HG03342 (cell line): ENCODE measurements around the gene BMP6.

Experiments used
- ATAC-seq: cut with Tn5 transposase; IDR thresholded peaks from one replicate; pipeline ENCODE4 v1.9.1; 2021; ENCODE audit warnings: mild to moderate bottlenecking, moderate library complexity; ENCODE audit not compliant: unreplicated experiment

The BMP6 gene

GRCh38 chr6:7719364-7719850 is 6.5 kb upstream of the BMP6 start:
- no peak for ATAC-seq

- ATAC-seq: no peak
Observed at GRCh38 chr6:7720346-7720745, 5.6 kb upstream of the BMP6 start.

GRCh38 chr6:7721649-7722048 is 4.2 kb upstream of the BMP6 start:
- no peak for ATAC-seq

GRCh38 chr6:7723041-7723447 is 2.9 kb upstream of the BMP6 start:
- ATAC-seq: no peak

- no peak for ATAC-seq
Observed at GRCh38 chr6:7723554-7723953, 2.3 kb upstream of the BMP6 start.

- ATAC-seq: no peak
Observed at GRCh38 chr6:7725412-7725811, 487 bp upstream of the BMP6 start.

- no peak for ATAC-seq
Observed at GRCh38 chr6:7726416-7727085, 652 bp downstream of the BMP6 start.

- ATAC-seq: no peak
Observed at GRCh38 chr6:7727086-7727945, 1.4 kb downstream of the BMP6 start.

- peak; percentile 40 for ATAC-seq
Observed at GRCh38 chr6:7727946-7728854, 2.3 kb downstream of the BMP6 start.

GRCh38 chr6:7728855-7729590 is 3.1 kb downstream of the BMP6 start:
- ATAC-seq: no peak

- no peak for ATAC-seq
Observed at GRCh38 chr6:7730001-7730783, 4.3 kb downstream of the BMP6 start.

GRCh38 chr6:7730784-7731227 is 4.9 kb downstream of the BMP6 start:
- ATAC-seq: no peak

GRCh38 chr6:7731294-7731693 is 5.4 kb downstream of the BMP6 start:
- ATAC-seq: no peak

- no peak for ATAC-seq
Observed at GRCh38 chr6:7732228-7732627, 6.3 kb downstream of the BMP6 start.

- no peak for ATAC-seq
Observed at GRCh38 chr6:7734707-7735383, 8.9 kb downstream of the BMP6 start.

GRCh38 chr6:7737106-7737505 is 11.2 kb downstream of the BMP6 start:
- no peak for ATAC-seq

- ATAC-seq: no peak
Observed at GRCh38 chr6:7737867-7738266, 12.0 kb downstream of the BMP6 start.

- ATAC-seq: no peak
Observed at GRCh38 chr6:7742223-7742785, 16.4 kb downstream of the BMP6 start.

GRCh38 chr6:7745942-7746341 is 20.0 kb downstream of the BMP6 start:
- ATAC-seq: no peak
